ENCODE data around the gene TTYH1.
"Not testable (repeated sequence)": the region's sequence is repeated elsewhere in the genome, so short reads cannot be mapped to it uniquely, and the experiment has no call there.

The TTYH1 gene

GRCh38 chr19:54434112-54434872 is 19.0 kb downstream of the TTYH1 start:
- DNase-seq: no peak
- TF ChIP-seq POLR2A (IDR thresholded peaks at IDR 0.05; ENCODE audit: low read length) (peak; percentile 34), GATA1 (IDR thresholded peaks at IDR 0.05; ENCODE audit: low read depth, low read length) (no peak)

- TF ChIP-seq GATA1 (IDR thresholded peaks at IDR 0.05; ENCODE audit: low read depth, low read length): no peak
- no peak for TF ChIP-seq POLR2A (IDR thresholded peaks at IDR 0.05; ENCODE audit: low read length)
- no peak for DNase-seq
Measured at GRCh38 chr19:54434873-54435214, 19.6 kb downstream of the TTYH1 start.

- TF ChIP-seq GATA1 (IDR thresholded peaks at IDR 0.05; ENCODE audit: low read depth, low read length): no peak
- TF ChIP-seq POLR2A (IDR thresholded peaks at IDR 0.05; ENCODE audit: low read length): no peak
- no peak for DNase-seq
Measured at GRCh38 chr19:54435551-54436016, 20.3 kb downstream of the TTYH1 start.

GRCh38 chr19:54436031-54436523 is 20.8 kb downstream of the TTYH1 start:
- TF ChIP-seq GATA1 (IDR thresholded peaks at IDR 0.05; ENCODE audit: low read depth, low read length): no peak
- DNase-seq: no peak

GRCh38 chr19:54436628-54437252 is 21.5 kb downstream of the TTYH1 start:
- peak in 1 of 2 experiments; percentile 21 for DNase-seq

GRCh38 chr19:54439174-54439851 is 24.0 kb downstream of the TTYH1 start:
- DNase-seq: peak; percentile 46 to 50
- TF ChIP-seq GATA1 (IDR thresholded peaks at IDR 0.05; ENCODE audit: low read depth, low read length): no peak
- no peak for TF ChIP-seq POLR2A (IDR thresholded peaks at IDR 0.05; ENCODE audit: low read length)

More at GRCh38 chr19:54436628-54437252, 21.5 kb downstream of the TTYH1 start:
- TF ChIP-seq GATA1 (IDR thresholded peaks at IDR 0.05; ENCODE audit: low read depth, low read length) (no peak), POLR2A (IDR thresholded peaks at IDR 0.05; ENCODE audit: low read length) (no peak)

GRCh38 chr19:54440641-54441040 is 25.4 kb downstream of the TTYH1 start:
- TF ChIP-seq GATA1 (IDR thresholded peaks at IDR 0.05; ENCODE audit: low read depth, low read length): no peak
- TF ChIP-seq POLR2A (IDR thresholded peaks at IDR 0.05; ENCODE audit: low read length): no peak

GRCh38 chr19:54444737-54445136 is 29.5 kb downstream of the TTYH1 start:
- no peak for DNase-seq
- TF ChIP-seq GATA1 (IDR thresholded peaks at IDR 0.05; ENCODE audit: low read depth, low read length): no peak
- no peak for TF ChIP-seq POLR2A (IDR thresholded peaks at IDR 0.05; ENCODE audit: low read length)

More at GRCh38 chr19:54440641-54441040, 25.4 kb downstream of the TTYH1 start:
- no peak for DNase-seq

GRCh38 chr19:54446349-54446748 is 31.1 kb downstream of the TTYH1 start:
- not testable (repeated sequence) for DNase-seq

- peak; percentile 63 to 78 for DNase-seq
- TF ChIP-seq POLR2A (IDR thresholded peaks at IDR 0.05; ENCODE audit: low read length): no peak
- no peak for TF ChIP-seq GATA1 (IDR thresholded peaks at IDR 0.05; ENCODE audit: low read depth, low read length)
Measured at GRCh38 chr19:54448040-54448773, 32.9 kb downstream of the TTYH1 start.

GRCh38 chr19:54448774-54449700 is 33.8 kb downstream of the TTYH1 start, which contains the start of gene LENG8:
Gene LENG8 (plus strand): TSS chr19:54449199. CDS start chr19:54451345, 2,146 bp downstream.
- DNase-seq: peak; percentile 99
- TF ChIP-seq GATA1 (IDR thresholded peaks at IDR 0.05; ENCODE audit: low read depth, low read length): no peak
- peak; percentile 99 for TF ChIP-seq POLR2A (IDR thresholded peaks at IDR 0.05; ENCODE audit: low read length)

- no peak for DNase-seq
- TF ChIP-seq POLR2A (IDR thresholded peaks at IDR 0.05; ENCODE audit: low read length) (no peak), GATA1 (IDR thresholded peaks at IDR 0.05; ENCODE audit: low read depth, low read length) (no peak)
Measured at GRCh38 chr19:54449701-54450069, 34.4 kb downstream of the TTYH1 start.

All from erythroblast (primary cell).